Hepatocyte (in vitro differentiated cells): ENCODE data around the gene KCNN3. TPM values are rescaled to one million over a fixed set of nuclear protein-coding genes. Genes with fewer than 3 reads are reported as not detected.
A peak's percentile ranks its signal among the peaks of the same experiment; 100 is the strongest.

Source experiments
- DNase-seq: peaks from one replicate; pipeline ENCODE4 v3.0.0-alpha.2; 2016; ENCODE audit warnings: low spot score
- H2AFZ ChIP-seq: fragments of 200-600 bp; sonication (generic); 2 replicates; pipeline ENCODE4 v1.6.0; 2016; ENCODE audit warnings: antibody characterized with exemption, mild to moderate bottlenecking
- H3K27ac ChIP-seq: fragments of 200-600 bp; sonication (generic); 2 replicates; pipeline ENCODE4 v1.5.1; 2016; ENCODE audit warnings: mild to moderate bottlenecking
- H3K27me3 ChIP-seq: fragments of 200-600 bp; sonication (generic); 2 replicates; pipeline ENCODE4 v1.6.1; 2016
- H3K36me3 ChIP-seq: fragments of 200-600 bp; sonication (generic); replicated peaks from 2 replicates; pipeline ENCODE4 v1.5.1; 2016; ENCODE audit warnings: low read depth; ENCODE audit not compliant: insufficient read depth
- H3K4me1 ChIP-seq: fragments of 200-600 bp; sonication (generic); 2 replicates; pipeline ENCODE4 v1.5.1; 2016; ENCODE audit warnings: mild to moderate bottlenecking, moderate library complexity; ENCODE audit not compliant: insufficient read depth
- H3K4me2 ChIP-seq: fragments of 200-600 bp; sonication (generic); 2 replicates; pipeline ENCODE4 v1.6.0; 2016
- H3K4me3 ChIP-seq: fragments of 200-600 bp; sonication (generic); 2 replicates; pipeline ENCODE4 v1.5.1; 2016; ENCODE audit warnings: mild to moderate bottlenecking
- H3K79me2 ChIP-seq: fragments of 200-600 bp; sonication (generic); 2 replicates; pipeline ENCODE4 v1.6.0; 2017; ENCODE audit warnings: mild to moderate bottlenecking
- H3K9me2 ChIP-seq: fragments of 200-600 bp; sonication (generic); replicated peaks from 2 replicates; pipeline ENCODE4 v1.6.0; 2017; ENCODE audit warnings: mild to moderate bottlenecking; ENCODE audit not compliant: insufficient read depth
- H3K9me3 ChIP-seq: fragments of 200-600 bp; sonication (generic); 2 replicates; pipeline ENCODE4 v1.5.1; 2016; ENCODE audit warnings: low read depth, mild to moderate bottlenecking
- H4K20me1 ChIP-seq: fragments of 200-600 bp; sonication (generic); 2 replicates; pipeline ENCODE4 v1.6.0; 2016; ENCODE audit warnings: mild to moderate bottlenecking; ENCODE audit not compliant: insufficient read depth, poor library complexity, severe bottlenecking
- CTCF ChIP-seq: fragments of 200-600 bp; sonication (generic); IDR thresholded peaks from 2 replicates; pipeline ENCODE4 v1.5.1; 2016; ENCODE audit warnings: antibody characterized with exemption, mild to moderate bottlenecking; ENCODE audit not compliant: poor library complexity
- EZH2 ChIP-seq: fragments of 200-600 bp; sonication (generic); IDR thresholded peaks from 2 replicates; pipeline ENCODE4 v1.6.1; 2016; ENCODE audit warnings: antibody characterized with exemption, mild to moderate bottlenecking, borderline replicate concordance
- EZH2phosphoT487 ChIP-seq: fragments of 200-600 bp; sonication (generic); IDR thresholded peaks from one replicate; pipeline ENCODE4 v1.6.1; 2018; ENCODE audit warnings: antibody characterized with exemption, mild to moderate bottlenecking, low read depth, moderate library complexity; ENCODE audit not compliant: unreplicated experiment, severe bottlenecking
- WGBS: methylation state at CpG from one replicate; pipeline ENCODE4 v1.1.6; 2016; ENCODE audit warnings: low lambda C conversion rate; ENCODE audit errors: missing lambda C conversion rate; 5-methylcytosine and 5-hydroxymethylcytosine counted together
- polyA plus RNA-seq: library from polyadenylated mRNA; unstranded; fragments of >200 nt; fragmentation: Nextera tagmentation; extraction: Ambion mirVana; gene quantifications from 2 replicates; pipeline ENCODE4 v1.2.1, GENCODE V29; 2016
- total RNA-seq: library from RNA; depleted of rRNA; stranded (reverse); fragments of >200 nt; gene quantifications from 2 replicates; pipeline ENCODE4 v1.2.3, GENCODE V29; 2014

The KCNN3 gene
- total and polyA plus RNA-seq, 2 experiments from 2014 or later, result 0.56 to 0.67 TPM

- no peak for TF ChIP-seq EZH2
- TF ChIP-seq EZH2phosphoT487, result no peak
- TF ChIP-seq CTCF, result no peak
- H3K27ac ChIP-seq, result no peak overlapping the region
- no peak overlapping the region for H2AFZ ChIP-seq
These were observed 548 bp downstream of the KCNN3 start for GRCh38 chr1:154869351-154870114.

GRCh38 chr1:154867841-154868605, 2.1 kb downstream of the KCNN3 start:
- H3K4me1 ChIP-seq, result peaks cover 5% of the 10 kb centered on the region
- no peak overlapping the region for H3K4me3 ChIP-seq
- H3K27me3 ChIP-seq, result peaks cover 19% of the 10 kb centered on the region
- WGBS, result 74% methylated on average over 19 of the region's 19 CpGs
- TF ChIP-seq CTCF (no peak), EZH2 (no peak), EZH2phosphoT487 (no peak)
- H3K4me2 ChIP-seq, result peak overlapping the region; percentile 72
- H3K9me2 ChIP-seq, result no peaks in the 10 kb centered on the region
- H3K27ac ChIP-seq, result no peak overlapping the region
- DNase-seq, result no peak
- no peaks in the 10 kb centered on the region for H3K36me3 ChIP-seq
- no peaks in the 10 kb centered on the region for H3K79me2 ChIP-seq
- no peaks in the 10 kb centered on the region for H3K9me3 ChIP-seq
- H2AFZ ChIP-seq, result no peak overlapping the region
- H4K20me1 ChIP-seq, result no peaks in the 10 kb centered on the region

More at GRCh38 chr1:154869351-154870114, 548 bp downstream of the KCNN3 start:
- Histone ChIP-seq H3K4me3 (no peak overlapping the region), H3K27me3 (peaks cover 19% of the 10 kb centered on the region), H3K9me2 (no peaks in the 10 kb centered on the region), H3K4me1 (peaks cover 5% of the 10 kb centered on the region), H3K4me2 (peak overlapping the region; percentile 72), H4K20me1 (no peaks in the 10 kb centered on the region), H3K36me3 (no peaks in the 10 kb centered on the region), H3K79me2 (no peaks in the 10 kb centered on the region), H3K9me3 (no peaks in the 10 kb centered on the region)
- DNase-seq, result peak; percentile 45
- 74% methylated on average over 26 of the region's 26 CpGs for WGBS

- Histone ChIP-seq H3K27me3 (peaks cover 19% of the 10 kb centered on the region), H3K4me3 (no peak overlapping the region), H3K27ac (no peak overlapping the region), H3K36me3 (no peaks in the 10 kb centered on the region), H2AFZ (no peak overlapping the region), H3K9me2 (no peaks in the 10 kb centered on the region), H4K20me1 (no peaks in the 10 kb centered on the region), H3K79me2 (no peaks in the 10 kb centered on the region), H3K4me1 (peaks cover 5% of the 10 kb centered on the region), H3K4me2 (peak overlapping the region; percentile 72), H3K9me3 (no peaks in the 10 kb centered on the region)
- no peak for TF ChIP-seq EZH2phosphoT487
- no peak for TF ChIP-seq CTCF
- TF ChIP-seq EZH2, result no peak
- WGBS, result 35% methylated on average over 25 of the region's 25 CpGs
- DNase-seq, result peak; percentile 64
These were observed 2.8 kb downstream of the KCNN3 start for GRCh38 chr1:154867064-154867825.
